Stimulated activated CD8-positive, alpha-beta memory T cell treated with anti-CD3 and anti-CD28 coated beads, Interleukin-12 subunit alpha, Interleukin-12 subunit beta, amount 100 ng/mL, for 1 hour (primary cell): Measurements from ENCODE around the gene SHC2.
"Not testable (repeated sequence)": the region's sequence is repeated elsewhere in the genome, so short reads cannot be mapped to it uniquely, and the experiment has no call there.

Source experiments
- DNase-seq: peaks from one replicate; pipeline ENCODE4 v3.0.0-alpha.2; 2020; ENCODE audit warnings: low read depth

Gene SHC2

DNA sequence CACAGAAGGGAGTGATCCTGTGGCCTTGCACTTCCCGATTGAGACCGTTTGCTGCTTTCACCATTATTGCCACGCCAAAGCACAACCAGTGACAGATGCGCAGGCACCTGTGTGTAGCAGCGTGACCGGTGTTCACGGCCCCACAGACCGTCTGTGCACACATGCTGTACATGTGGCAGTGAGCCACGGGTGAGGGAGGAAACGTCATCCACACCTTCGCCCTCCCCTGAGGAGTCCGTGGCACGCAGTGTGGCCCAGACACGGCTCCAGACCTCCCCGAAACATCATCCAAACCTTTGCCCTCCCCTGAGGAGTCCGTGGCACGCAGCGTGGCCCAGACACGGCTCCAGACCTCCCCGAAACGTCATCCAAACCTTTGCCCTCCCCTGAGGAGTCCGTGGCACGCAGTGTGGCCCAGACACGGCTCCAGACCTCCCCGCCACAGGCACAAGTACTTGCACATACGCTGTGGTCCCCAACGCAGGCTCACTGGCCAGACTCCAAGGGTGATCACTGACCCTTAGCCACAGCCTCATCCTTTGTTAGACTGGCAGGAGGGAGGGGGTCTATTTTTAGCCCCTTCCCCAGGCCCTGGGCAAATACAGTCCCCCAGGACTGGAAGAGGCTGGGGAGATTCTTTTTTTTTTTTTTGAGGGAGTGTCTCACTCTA lies 7.9 kb upstream of the SHC2 start:
- DNase-seq, result no peak

DNA sequence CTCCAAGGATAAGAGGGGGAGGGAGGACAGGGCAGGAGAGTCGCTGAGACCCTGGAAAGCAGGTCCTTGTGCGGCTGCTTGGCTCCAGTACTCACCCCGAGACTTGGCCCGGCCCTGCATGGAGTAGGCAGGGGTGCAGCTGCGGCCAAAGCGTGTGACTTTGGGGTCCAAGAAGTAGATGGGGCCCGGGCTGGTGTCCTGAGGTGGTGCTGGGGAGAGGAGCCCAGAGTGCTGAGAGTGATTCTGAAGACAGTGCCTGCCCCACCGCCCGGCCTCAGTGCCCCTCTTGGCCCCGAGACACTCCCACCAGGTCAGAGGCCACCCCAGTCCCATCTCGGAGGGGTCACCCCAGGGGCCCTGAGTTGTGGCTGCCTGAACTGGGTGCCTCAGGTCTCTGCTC lies 6.7 kb upstream of the SHC2 start:
- DNase-seq, result no peak

DNA sequence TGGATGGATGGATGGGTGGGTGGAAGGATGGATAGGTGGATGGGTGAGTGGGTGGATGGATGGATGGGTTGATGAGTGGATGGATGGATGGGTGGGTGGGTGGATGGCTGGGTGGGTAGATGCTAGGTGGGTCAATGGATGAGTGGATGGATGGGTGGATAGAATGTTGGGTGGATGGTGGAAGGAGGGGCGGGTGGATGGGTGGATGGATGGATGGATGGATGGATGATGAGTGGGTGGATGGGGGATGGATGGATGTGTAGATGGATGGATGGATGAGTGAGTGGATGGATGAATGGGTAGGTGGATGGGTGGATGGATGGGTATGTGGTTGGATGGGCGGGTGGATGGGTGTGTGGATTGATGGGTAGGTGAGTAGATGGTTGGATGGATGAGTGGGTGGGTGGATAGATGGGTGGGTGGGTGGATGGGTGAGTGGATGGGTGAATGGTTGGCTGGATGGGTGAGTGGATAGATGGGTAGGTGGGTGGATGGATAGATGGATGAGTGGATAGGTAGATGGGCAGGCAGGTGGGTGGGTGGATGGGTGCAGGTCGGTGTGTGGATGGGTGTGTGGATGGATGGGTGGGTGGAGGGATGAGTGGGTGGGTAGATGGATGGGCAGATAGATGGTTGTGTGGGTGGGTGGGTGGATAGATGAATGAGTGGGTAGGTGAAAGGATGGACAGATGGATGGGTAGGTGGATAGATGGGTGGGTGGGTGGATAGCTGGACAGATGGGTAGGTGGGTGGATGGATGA lies 4.4 kb upstream of the SHC2 start:
- no peak for DNase-seq

DNA sequence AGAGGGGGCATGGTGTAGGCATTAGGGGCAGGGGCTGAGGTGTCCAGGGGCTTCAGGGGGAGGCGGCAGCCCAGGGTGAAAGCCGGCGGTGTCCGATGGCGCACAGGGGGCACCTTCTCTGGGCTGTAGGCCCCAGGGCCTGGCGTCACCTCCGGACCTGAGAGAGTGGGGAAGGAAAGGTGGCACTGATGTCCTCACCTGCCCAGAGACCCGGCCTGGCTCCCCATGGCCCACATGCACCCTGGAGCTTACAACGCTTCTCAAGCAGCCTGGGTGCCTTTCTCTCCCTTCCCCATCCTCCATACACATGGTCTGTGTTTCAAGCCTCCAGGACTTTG lies 3.3 kb upstream of the SHC2 start:
- DNase-seq, result no peak

DNA sequence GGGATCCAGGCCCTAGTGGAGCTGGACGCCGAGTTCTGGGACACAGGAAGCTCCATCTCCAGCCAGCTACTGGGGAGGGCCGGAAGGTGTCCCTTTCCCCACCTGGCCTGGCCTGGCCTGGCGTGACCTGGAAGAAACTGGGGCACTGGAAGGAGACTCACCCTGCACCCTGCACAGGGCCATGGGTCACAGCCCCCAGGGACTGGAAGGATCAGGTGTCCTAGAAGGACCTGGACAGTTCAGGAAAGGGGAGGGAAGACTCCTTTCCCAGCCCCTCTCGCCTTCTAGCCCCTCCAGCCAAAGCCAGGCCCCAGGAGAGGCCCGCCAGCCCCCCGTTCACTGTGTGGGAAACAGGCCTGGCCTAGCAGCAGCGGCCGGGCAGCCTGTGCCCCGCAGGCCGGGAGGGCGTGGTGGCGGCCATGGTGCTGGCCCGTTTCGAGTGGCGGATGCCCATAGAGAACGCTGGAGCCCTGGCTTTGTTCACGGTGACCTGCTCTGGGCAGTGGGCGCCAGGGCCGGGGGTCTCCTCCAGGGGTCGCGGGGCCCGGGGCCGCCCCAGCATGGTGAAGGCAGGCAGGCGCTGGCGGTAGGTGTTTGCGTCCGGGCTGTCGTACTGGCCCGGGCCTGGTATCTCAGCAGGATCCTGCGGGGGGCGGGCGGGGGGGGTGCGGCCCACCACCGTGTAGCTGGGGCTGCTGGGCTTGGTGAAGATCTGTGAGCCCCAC lies 2.8 kb upstream of the SHC2 start:
- DNase-seq, result no peak

DNA sequence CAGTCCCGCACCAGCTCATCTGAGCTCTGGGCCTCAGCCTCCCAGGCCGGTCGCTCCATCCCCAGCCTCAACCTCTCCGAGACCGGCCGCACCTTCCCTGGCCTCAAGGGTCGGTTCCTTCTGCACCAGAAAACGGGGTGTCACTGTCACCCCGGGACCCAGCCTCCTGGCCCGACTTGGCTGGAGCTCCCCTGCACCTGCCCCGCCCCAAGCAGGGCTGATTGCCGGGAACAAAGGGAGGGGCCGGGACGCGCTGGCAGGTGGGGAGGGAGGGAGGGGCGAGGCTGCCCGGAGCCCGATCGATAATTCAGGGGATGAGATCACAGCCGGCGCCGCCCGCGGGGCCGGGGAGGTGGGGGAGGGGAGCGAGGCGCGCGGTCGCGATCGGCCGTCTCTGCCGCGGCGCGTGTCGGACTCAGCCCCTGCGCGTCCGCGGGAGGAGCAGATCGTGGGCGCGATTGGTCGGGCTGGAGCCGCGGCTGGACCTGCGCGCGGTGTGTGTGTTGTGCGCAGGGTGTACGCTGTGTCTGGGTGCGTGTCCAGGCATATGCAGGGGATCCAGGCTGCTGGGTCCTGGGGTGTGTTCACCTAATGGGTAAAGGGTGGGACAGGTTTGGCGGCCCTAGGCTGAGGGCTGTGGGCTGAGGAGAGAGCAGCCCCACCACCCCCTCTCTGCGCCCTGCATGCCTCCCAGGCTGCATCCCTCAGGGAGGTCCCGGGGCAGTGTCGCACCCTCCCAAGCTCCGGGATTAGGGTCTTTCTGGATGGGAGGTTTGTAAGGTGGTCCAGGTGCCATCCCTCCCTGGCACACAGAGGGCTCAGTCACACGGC lies 1.1 kb upstream of the SHC2 start:
- no peak for DNase-seq

DNA sequence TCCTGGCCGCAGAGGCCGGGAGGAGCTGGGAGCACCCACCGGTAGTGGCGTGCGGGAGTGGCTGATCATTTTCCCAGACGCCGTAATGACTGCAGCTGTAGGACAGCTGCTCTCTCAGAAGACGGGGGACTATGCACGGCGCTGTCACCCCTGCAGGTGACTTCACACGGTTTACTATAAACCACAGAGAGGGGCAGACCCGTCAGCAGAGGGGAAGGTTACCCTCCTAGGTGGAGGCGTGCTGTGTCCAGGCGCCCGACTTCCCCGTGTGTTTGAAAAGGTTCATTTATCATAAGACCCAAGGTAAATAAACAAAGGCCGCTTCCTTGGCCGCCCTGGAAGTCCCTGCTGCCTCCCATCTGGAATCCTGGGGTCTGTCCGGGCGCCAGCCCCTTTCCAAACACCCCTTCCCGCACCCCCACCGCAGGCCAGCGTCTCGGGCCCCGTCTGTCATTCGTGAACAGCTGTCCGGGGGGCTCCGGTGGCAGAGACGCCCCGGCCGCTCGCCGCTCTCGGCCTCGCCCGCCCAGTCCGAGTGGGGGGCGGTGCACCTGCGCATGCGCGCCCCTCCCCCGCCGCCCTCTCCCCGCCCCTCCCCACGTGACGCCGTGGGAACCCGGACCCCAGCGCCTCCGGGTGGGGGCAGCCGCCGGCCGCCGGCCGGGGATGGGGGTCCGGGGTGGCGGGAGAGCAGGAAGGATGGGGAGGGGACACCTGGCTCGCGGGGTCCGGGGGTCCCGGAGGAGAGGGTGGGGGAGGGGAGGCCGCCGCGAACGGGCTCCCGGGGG lies 915 bp downstream of the SHC2 start:
- DNase-seq, result no peak

DNA sequence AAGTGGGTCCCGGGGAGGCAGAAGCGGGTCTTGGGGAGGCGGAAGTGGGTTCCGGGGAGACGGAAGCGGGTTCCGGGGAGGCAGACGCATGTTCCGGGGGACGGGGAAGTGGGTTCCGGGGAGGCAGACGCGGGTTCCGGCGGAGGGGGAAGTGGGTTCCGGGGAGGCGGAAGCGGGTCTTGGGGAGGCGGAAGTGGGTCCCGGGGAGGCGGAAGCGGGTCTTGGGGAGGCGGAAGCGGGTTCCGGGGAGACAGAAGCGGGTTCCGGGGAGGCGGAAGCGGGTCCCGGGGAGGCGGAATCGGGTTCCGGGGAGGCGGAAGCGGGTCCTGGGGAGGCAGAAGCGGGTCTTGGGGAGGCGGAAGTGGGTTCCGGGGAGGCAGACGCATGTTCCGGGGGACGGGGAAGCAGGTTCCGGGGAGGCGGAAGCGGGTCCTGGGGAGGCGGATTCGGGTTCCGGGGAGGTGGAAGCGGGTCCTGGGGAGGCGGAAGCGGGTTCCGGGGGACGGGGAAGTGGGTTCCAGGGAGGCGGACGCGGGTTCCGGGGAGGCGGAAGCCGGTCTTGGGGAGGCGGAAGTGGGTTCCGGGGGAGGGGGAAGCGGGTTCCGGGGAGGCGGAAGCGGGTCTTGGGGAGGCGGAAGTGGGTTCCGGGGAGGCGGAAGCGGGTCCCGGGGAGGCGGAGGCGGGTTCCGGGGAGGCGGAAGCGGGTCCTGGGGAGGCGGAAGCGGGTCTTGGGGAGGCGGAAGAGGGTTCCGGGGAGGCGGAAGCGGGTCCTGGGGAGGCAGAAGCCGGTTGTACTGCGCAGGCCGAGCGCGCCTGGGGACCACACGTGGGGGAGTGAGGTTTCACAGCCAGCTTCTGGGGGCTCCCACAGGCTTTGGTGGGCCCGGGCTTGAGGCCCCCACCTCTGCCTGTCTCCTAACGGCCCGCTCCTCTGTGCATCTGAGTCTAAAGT lies 2.5 kb downstream of the SHC2 start:
- no peak for DNase-seq

DNA sequence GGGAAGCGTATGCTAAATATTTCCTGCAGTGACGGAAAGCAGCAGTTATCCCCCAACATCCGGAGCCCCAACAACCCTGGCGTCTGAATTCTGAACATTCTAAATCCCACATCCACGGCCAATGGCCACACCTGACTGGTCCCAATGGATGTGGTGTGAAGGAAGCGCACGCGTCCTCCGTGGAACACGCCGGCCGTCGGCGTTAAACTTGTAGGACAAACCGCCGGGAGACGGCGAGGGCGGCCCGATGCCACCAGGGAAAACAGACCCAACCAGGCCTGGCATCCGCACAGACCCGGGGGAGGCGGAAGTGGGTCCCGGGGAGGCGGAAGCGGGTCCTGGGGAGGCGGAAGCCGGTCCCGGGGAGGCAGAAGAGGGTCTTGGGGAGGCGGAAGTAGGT lies 3.2 kb downstream of the SHC2 start:
- no peak for DNase-seq

DNA sequence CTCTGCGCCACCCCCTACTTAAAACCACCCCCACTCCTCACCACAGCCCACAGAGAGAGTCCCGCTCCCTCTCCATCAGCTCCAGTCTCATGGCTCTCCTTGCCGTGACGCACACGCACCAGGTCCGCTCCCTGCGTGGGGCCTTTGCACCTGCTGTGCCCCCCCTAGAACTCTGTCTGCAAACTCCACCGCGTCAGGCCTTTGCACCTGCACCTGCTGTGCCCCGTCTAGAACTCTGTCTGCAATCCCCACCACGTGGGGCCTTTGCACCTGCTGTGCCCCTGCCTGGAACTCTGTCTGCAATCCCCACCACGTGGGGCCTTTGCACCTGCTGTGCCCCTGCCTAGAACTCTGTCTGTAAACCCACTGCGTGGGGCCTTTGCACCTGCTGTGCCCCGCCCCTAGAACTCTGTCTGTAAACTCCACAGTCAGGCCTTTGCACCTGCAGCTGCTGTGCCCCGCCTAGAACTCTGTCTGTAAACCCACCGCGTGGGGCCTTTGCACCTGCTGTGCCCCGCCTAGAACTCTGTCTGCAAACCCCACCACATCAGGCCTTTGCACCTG lies 4.2 kb downstream of the SHC2 start:
- DNase-seq, result no peak

DNA sequence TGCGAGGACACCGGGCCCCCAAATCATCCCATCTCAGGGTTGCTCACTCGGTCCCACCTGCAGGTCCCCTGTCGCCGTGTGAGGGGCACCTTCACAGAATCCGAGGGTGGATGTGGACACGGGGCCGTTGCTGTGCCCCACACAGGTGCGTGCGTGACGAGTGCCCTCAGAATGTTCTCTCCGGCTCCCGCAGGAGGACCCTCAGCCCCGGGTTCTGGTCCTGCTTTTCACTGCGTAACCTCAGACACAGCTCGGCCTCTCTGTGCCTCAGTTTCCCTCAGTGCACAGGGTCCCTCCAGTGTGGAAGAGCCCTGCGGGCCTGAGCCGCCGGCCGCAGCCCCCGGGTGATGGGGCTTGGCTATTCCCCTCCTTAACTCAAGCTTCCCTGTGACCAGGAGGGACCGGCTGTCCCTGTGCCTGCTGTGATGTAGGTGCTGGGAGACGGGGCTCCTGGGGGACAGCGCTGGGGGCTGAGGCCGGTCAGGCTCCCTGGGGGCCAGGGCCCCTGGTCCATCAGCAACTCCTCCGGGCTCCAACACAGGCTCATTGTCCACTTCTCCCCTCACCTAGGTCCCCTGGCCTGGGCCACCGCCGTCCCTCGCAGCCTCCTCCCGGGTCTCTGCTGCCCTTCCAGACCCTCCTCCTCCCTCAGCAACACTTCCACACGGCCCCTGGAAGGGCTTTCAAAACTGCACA lies 4.8 kb downstream of the SHC2 start:
- DNase-seq, result no peak

DNA sequence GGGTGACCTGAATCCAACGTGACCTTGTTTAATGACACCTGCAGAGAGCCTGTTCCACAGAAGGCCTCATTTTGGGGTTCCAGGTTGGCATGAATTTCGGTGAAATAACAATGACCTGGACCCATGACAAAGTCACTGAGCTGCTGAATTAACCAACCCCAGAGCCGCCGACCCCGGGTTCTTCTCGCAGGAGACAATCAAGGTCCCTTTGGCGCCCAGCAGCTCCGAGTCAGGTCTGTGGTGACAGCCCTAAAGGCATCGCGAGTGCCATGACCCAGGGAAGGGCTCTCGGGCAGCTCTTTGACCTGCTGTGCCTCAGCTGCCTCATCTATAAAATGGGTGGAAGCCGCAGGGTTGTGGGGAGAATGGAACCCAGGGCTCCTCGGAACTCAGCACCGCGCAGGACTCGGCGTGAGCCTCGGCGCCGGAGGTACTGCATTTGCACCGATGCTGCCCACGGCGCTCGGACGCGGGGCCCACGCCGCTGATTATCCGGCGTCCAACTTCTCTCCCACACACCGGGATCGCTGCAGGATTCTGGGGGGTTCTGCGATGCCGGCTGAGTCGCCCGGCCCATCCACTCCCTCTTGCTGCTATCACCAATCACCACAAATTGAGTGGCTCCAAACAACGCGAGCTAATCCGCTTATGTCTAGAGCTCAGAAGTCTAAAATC lies 5.7 kb downstream of the SHC2 start:
- DNase-seq, result no peak

DNA sequence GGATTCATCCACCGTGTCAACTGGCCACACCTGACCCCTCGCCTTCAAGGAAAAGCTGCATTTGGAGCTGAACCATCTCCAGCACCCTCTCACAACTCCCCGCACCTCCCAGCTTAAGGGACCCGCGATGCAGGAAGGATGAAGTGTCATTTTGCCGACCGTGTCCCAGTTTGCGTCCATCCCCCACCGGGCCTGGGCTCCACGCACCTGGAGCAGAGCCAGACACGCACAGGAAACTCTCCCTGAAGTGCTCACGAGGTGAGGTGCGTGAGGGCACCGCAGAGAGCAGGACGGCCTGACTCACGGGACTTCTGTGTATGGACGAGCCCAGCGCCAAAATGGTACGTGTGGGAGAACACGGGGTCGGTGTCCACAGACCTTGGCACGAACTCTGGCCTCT lies 7.2 kb downstream of the SHC2 start:
- no peak for DNase-seq

DNA sequence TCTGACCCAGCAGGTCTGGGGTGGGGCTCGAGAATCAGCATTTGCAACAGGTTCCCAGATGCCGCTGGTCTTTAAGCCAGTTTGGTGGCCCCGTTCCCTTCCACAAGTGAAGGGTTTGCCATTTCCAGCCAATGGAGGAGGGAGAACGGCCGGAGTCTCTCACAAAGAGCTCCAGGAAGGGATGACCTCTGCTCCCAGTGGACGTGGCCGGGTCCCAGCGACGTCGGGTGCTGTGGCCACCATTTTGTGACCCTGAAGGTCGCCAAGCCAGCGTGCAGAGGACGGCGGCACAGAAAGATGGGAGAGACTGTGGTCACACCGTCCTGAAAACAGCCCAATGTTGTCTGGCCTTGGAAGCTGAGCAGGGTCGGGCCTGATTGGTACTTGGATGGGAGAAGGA lies 8.0 kb downstream of the SHC2 start:
- no peak for DNase-seq

DNA sequence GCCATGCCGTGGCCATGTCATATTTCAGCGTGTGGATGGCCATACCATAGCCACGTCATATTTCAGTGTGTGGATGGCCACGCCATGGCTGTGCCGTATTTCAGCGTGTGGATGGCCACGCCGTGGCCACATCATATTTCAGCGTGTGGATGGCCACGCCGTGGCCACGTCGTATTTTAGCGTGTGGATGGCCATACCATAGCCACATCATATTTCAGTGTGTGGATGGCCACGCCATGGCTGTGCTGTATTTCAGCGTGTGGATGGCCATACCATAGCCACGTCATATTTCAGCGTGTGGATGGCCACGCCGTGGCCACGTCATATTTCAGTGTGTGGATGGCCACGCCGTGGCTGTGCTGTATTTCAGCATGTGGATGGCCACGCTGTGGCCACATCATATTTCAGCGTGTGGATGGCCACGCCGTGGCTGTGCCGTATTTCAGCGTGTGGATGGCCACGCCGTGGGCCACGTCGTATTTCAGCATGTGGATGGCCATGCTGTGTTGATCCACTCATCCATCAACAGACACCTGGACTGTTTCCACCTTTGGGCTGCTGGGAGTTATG lies 9.8 kb downstream of the SHC2 start:
- DNase-seq, result not testable (repeated sequence)

DNA sequence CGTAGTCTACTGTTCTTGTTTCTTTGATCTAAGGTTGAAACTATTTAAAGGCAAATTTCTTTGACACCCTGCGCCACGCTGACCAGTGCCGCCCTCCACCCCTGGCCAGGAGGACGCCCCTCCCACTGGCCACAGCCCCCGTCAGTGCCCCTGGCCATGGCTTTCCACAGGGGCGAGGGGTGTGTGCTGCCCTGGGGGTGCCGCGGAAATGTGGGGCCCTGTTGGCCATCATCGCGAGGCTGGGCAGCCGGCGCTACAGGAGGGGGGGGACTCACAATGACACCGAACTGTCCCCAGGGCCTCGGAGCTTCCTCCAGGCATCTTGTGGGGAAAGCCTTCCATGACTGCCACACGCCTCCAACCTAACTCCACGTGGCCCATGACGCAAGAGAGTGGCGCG lies 10.9 kb downstream of the SHC2 start:
- no peak for DNase-seq

DNA sequence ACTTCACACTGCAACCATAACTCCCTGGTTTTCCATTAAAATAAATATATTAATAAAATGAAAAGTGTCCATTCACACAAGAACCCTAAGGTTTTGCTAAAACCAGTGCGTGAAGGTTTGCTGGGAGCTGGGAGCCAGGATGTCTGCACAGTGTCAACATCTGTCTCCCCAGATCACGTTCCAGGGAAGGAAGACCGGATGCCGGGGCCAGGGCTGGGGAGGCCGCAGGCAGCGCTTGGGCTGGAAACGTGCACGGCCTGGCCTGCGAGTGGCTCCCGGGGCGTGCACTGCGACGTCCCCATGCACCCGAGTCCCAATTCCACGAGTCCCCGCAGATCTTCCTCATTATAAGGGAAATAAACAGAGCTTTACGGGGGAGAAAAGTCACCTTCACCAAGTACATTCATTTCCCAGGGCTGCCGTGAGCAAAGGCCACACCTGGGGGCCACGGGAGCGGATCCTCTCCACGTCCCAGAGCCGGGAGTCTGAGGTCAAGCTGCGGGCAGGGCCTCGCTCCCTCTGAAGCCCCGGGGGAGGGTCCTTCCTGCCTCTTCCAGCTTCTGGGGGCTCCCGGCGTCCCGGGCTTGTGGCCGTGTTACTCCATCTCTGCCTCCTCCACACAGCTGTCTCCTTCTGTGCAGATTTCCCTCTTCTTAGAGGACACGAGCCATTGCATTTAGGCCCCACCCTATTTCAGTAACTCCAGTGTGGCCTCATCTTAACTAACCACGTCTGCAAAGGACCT lies 12.8 kb downstream of the SHC2 start:
- DNase-seq, result no peak

DNA sequence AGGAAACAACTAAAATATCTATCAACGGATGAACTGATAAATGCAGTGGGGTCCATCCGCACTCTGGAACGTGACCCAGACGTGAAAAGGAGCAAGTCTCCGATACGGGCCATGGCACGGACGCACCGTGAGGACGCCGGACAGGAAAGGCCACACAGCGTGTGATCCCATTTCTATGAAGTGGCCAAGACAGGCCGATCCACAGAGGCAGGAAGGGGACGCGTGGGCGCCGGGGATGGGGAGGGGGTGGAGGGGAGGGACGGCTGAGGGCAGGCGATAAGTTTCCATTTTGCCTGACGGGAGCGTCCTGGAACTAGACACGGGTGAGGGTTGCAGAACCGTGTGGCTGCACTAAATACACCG lies 13.8 kb downstream of the SHC2 start:
- DNase-seq, result no peak
